Activated CD8-positive, alpha-beta memory T cell treated with anti-CD3 and anti-CD28 coated beads, Interleukin-2, amount 50 U/mL, for 4 hours (primary cell): ENCODE data around the gene NR1I3.
A peak's percentile ranks its signal among the peaks of the same experiment; 100 is the strongest.
"Not testable (repeated sequence)": the region's sequence is repeated elsewhere in the genome, so short reads cannot be mapped to it uniquely, and the experiment has no call there.

Experiments used
- DNase-seq: peaks from one replicate; pipeline ENCODE4 v3.0.0-alpha.2; 2020

The NR1I3 gene

DNA sequence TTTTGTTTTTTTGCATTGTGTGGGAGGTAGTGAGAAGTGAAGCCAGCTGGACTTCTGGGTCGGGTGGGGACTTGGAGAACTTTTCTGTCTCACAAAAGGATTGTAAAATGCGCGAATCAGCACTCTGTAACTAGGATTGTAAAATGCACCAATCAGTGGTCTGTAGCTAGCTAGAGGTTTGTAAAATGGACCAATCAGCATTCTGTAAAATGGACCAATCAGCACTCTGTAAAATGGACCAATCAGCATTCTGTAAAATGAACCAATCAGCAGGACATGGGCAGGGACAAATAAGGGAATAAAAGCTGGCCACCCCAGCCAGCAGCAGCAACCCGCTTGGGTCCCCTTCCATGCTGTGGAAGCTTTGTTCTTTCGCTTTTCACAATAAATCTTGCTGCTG, 12.1 kb upstream of the NR1I3 start:
- not testable (repeated sequence) for DNase-seq

- no peak for DNase-seq
These were observed 6.9 kb upstream of the NR1I3 start for GRCh38 chr1:161244888-161245287.

- DNase-seq: no peak
These were observed 4.3 kb upstream of the NR1I3 start for GRCh38 chr1:161242313-161242712.

DNA sequence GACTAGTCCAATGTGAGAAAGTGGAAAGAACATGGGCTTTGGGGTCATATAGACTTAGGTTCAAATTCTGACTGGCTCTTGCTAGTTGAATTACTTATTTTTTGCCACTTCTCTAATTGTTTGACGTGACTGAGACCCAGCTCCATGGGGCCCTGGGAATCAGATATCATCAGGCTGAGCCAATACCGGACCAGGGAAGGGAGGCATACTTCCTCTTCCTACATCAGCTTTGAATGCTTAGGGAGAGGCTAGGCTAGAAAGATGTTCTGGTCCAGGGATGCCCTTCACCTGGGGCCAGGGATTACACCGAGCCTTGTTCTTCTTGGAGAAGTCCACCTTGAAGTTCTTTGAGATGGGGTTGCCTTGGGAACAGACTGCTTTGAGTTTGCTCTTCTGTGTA, 3.7 kb upstream of the NR1I3 start:
- DNase-seq: no peak

DNA sequence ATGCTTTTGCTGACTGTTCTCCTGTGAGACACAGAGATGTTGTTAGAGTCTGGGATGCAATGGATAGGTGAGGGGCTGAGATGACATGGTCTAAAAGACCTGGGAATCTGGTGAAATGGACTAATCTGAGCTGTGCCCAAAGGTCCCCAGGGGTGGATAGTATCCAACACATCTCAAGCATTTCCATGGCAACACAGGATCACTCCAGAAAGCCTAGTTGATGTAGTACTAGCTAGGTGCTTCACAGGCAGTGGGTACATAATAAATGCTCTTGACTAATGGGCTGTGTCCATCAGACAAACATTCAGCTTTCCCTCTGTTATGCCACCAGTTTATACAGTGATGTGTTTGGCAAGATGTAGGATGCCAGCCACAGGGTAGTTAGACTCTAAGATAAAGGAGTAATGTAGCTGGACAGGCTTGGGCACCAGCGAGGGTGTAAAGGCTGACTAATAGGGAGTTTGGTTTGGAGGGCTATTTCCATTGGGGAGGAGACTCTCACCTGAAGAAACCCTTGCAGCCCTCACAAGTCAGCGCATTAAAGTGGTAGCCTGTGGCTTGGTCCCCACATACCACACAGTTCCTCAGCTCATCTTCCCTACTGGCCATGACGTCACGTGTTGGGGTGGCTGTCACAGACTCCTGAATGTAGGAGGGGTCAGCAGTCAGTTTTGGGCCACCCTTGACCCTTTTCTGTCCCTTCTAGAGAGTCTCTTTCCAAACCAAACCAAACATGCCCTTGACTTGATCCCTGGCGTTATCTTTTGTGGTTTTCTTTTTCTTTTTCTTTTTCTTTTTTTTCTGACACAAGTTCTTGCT, 1.8 kb downstream of the NR1I3 start:
- DNase-seq: no peak

DNA sequence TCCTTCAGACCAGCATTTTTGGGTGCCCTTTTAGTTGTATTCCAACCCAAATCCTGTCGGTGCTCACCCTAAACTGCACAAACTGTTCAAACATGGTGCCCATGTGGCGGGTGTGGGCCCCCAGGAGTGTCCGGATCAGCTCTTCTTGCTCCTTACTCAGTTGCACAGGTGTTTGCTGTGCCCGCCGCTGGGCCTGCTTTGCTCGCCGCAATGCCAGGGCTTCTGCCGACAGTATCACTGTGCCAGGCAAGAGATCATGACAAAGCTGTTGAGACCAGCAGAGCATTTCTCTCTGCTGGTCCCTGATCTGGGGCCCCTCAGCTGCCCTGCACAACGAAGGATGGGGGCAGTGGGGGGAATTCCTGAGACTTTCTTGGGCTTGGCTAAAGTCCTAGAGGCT, 4.9 kb downstream of the NR1I3 start:
- DNase-seq: no peak

GRCh38 chr1:161230762-161231161, 7.2 kb downstream of the NR1I3 start:
- DNase-seq: no peak

GRCh38 chr1:161229896-161230295, 8.1 kb downstream of the NR1I3 start:
- DNase-seq: no peak

DNA sequence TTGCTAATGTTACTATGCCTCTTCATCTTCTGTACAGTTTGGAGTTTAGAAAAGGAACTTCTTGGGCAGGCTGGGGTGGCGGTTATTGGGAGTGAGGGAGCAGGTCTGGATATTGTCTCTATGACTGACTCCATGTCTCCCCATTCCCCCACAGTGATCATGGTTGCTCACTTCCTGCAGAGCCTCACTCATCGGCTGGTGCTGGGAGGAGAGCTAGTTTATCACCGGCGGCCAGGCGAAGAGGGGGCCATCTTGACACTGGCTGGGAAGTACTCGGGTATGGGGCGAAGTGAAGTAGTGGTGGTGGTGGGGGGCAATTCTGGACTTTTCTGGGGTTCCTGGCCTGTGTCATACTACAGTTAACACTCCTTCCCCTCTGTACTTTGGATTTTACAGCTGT, 10.0 kb downstream of the NR1I3 start:
- DNase-seq: no peak

DNA sequence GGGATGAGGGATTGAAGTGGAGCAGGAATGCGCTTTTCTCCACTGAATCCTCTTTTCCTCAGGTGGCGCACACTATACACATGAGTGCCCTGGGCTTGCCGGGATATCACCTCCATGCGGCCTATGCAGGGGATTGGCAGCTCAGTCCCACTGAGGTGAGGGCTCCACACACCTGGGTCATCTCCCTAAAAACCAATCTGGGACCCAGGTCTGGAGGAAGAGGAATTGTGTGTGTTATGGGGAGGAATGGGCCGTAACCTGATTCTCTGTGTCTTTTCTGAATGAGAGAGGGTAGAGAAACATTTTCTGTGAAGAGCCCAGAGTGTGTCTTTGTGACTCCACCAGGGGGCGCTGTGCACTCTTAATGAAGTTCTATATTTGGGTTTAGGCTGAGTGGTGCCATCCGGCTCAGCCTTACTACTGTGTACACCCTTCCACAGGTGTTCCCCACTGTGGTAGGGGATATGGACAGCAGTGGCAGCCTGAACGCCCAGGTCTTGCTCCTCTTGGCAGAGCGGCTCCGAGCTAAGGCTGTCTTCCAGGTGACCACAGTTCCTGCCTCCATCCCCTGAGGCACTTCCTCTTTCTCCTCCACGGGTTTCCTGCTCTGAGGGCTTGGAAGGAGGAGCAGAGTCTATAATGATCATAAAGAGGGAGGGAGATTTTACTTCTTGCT, 10.7 kb downstream of the NR1I3 start:
- peak; percentile 89 for DNase-seq

GRCh38 chr1:161226759-161227158, 11.2 kb downstream of the NR1I3 start:
- DNase-seq: no peak

DNA sequence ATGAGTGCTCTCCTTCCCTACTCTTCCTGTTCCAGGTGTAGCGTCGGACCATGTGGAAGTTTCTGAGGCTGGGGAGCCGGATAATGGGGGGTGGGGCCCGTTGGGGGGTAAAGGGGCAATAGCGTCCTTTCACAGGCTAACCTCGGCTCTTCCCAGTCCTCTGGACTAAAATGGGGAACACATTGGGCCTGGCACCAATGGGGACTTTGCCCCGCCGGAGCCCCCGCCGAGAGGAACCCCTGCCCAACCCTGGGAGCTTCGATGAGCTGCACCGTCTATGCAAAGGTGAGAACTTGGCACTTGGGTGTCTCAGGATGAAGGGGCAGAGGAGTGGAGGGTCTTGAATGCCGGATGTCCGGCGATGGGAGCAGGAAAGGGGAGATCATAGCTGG, 11.7 kb downstream of the NR1I3 start:
- DNase-seq: no peak

DNA sequence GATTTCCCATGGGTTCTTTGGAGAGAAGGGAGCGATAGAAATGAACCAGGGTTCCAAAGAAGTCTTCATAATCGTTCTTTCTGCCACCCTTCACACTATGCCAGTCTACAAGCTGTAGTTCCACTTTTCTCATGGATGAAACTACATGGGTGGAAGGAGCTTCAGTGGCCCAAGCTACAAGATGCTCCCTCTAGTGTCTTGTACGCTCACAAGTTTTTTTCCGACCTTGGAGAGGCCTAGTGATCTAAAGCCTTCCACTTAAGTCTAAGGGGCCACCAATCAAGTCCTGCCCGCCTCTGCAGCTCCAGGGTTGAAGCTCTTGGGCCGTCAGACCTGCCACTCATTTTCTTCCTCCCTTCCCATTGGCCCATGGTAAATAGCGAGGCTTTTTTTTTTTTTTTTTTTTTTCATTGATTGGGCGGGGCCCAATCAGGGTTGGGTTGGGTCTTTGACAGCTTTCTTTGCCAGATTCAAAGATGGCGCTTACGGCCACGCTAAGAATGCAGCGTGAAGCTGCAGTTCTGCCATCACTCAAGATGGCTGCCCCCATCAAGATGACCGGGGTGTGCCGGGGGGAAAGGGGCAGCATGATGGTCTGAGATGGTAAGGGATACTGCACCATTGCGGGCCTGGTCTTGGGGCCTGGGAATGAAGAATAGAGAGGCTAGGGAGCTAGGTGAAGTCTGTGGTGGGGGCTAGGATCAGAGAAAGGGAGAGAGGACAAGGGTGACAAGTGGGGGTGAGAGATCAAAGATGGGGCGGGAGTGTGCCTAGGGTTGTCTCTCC, 12.3 kb downstream of the NR1I3 start, which contains the start of gene TOMM40L:
Gene TOMM40L (plus strand): TSS at position 527 of the 786 bp plus-strand sequence. CDS start 430 bp downstream, outside the sequence.
- peak; percentile 84 for DNase-seq

GRCh38 chr1:161225178-161225533, 12.8 kb downstream of the NR1I3 start:
- DNase-seq: no peak

DNA sequence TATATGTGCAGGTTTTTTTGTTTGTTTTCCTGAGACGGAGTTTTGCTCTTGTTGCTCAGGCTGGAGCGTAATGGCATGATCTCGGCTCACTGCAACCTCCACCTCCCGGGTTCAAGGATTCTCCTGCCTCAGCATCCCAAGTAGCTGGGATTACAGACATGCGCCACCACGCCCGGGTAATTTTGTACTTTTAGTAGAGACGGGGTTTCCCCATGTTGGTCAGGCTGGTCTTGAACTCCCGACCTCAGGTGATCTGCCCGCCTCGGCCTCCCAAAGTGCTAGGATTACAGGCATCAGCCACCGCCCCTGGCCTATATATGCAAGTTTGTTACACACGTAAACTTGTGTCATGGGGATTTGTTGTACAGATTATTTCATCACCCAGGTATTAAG, 13.3 kb downstream of the NR1I3 start:
- DNase-seq: not testable (repeated sequence)

GRCh38 chr1:161223805-161224694, 14.0 kb downstream of the NR1I3 start:
- DNase-seq: no peak

DNA sequence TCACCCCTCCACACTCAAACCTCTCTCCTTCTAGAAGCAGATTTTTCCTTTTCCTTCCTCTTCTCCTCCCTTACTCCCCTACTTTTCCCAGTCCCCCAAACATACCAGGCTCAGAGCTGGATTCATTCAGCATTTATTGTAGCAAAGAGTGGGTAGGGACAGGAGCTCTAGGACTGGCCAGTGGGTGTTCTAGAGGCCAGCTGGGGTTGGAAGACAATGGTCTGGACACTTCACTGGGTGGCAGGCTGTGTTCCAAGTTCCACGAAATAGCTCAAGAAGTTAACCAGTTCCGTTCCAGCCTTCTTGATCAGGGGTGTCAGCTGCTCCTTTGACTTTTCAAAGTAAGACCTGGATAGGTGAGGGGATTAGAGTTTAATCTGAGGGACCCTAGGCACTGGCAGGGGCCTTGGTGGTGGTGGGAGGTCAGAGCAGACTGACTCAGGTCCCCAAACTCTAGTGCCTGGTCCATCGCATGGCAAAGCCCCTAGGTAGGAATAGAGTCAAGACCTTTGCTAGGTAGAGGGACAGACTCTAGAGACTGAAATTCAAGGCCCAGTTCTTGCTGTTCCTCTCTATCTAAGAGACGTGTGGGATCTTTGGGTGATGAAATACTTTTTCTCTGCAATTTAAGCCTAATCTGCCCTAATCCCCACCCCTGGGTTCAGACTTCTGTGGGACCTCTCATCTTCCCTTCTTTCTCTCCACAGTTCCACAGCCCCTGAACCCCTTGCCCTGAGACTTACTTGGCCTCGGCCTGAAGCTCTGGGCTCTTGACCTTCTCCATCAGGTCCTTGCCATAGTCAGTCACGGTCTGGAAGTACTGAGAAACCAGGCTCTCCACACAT, 15.6 kb downstream of the NR1I3 start:
- no peak for DNase-seq

DNA sequence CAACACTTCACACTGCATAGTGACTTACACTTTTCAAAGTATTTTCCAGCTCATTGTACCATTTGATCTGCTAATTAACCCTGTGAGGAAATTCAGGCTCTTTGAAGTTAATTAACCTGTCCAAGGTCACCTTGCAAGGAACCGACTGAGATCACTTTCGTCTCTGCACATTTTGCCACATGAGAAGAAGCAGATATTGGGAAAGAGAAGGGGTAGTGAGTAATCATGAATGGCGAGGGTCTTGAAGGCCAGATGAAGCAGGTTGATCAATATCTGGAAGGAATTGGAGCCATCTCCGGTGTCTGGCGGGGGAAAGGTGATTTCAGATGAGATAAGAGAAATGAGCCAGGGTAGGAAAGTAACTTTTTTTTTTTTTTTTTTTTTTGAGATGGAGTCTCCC, 18.0 kb downstream of the NR1I3 start:
- no peak for DNase-seq

- DNase-seq: no peak
These were observed 18.7 kb downstream of the NR1I3 start for GRCh38 chr1:161219078-161219892.

DNA sequence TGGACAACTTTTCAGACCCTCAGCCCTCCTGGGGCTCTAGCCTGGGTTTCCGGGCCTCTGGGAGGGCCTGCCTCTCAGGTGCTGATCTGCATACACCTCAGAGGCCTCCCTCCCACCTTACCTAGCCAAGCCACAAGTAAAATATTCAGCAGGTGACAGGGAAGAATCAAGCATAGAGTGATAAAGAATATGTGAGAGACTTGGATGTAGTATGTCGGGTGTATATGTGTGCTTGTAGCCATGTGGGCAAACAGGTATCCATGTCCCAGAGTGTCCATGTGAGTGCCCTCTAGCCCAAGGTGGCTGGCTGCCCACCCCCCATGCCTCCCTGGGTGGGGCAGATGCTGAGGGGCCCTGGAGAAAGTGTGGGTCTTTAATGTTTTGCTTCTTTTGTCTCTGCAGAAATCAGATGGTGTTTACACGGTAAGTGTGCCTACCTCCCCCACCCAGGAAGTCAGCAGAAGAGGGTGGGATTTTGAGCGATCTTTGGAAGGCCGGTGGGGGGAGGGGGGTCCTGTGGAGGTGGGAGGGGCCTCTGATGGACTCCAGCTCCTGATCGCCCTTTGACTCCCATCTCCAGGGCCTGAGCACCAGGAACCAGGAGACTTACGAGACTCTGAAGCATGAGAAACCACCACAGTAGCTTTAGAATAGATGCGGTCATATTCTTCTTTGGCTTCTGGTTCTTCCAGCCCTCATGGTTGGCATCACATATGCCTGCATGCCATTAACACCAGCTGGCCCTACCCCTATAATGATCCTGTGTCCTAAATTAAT, 19.5 kb downstream of the NR1I3 start:
- DNase-seq: no peak
